Erythroblast (primary cell): ENCODE data around the gene RAC2.

Experiments used
- GATA1 ChIP-seq: IDR thresholded peaks from 2 replicates; pipeline ENCODE4 v1.6.1; 2011; ENCODE audit warnings: low read depth, mild to moderate bottlenecking, control low read depth, low read length, moderate library complexity
- POLR2A ChIP-seq: IDR thresholded peaks from 2 replicates; pipeline ENCODE4 v1.6.1; 2011; ENCODE audit warnings: mild to moderate bottlenecking, low read length

- no peak for TF ChIP-seq POLR2A
- TF ChIP-seq GATA1: no peak
These were observed 60.4 kb downstream of the RAC2 start for GRCh38 chr22:37183432-37184379.
